ENCODE results near the gene SLC22A7.

Gene SLC22A7

DNA sequence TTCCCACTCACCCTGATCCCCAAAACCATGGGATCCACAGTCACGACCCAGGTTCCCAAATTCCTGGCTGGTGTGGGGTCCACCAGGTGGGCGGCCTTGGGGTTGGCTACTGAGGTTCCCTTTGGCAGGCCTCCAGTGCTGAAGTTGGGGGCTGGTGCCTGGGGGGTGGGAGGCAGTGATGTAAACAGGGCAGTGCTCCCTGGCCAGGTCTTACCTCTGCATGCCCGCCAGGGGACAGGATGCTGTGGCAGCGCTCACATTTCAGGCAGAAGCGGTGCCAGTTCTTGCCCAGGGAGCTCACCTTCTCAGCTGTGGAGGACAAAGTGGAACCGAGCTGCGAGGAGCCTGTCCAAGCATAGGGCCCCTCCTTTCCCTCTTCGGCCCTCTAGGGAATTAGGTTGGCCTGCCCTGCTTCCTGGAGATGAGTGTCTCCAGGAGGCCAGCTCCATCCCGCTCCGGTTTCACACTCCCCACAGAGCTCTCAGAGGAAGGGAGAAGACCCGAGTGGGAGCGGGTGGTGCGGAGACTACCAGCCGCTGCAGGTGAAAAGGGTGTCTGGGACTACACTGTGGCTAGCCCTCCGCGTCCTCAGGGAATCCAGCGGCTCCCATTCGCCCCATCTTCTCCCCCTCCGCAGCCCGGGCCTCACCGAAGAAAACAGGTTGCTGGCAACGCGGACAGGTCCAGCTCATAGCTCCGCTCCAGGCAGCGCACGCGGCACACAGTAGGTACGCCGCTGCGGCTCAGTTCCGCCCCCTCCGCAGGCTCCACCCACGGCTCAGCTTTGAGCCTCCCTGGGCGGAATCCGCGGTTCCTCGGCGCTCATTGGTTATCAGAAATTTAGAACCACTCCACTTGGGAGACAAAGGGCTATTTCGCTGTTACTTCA is 10.3 kb downstream of the SLC22A7 start, which contains the start of gene CRIP3 (continued):
- TF ChIP-seq ZNF423 (tag by site-specific recombination; IDR thresholded peaks at IDR 0.05) (peak; percentile 40; the same call in 1 of the 2 replicates), ZBTB44 (tag by site-specific recombination; IDR thresholded peaks at IDR 0.05) (no peak)
- TF ChIP-seq, protein P1, sequence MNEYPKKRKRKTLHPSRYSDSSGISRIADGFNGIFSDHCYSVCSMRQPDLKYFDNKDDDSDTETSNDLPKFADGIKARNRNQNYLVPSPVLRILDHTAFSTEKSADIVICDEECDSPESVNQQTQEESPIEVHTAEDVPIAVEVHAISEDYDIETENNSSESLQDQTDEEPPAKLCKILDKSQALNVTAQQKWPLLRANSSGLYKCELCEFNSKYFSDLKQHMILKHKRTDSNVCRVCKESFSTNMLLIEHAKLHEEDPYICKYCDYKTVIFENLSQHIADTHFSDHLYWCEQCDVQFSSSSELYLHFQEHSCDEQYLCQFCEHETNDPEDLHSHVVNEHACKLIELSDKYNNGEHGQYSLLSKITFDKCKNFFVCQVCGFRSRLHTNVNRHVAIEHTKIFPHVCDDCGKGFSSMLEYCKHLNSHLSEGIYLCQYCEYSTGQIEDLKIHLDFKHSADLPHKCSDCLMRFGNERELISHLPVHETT (tag by site-specific recombination; IDR thresholded peaks at IDR 0.05), result peak; percentile 55; the same call in 1 of the 2 replicates

GRCh38 chr6:43308990-43309477 is 11.0 kb downstream of the SLC22A7 start:
- H3K9me3 ChIP-seq (ENCODE audit: control insufficient read depth, insufficient read depth, low read depth, low read length), result no peaks in the 10 kb centered on the region
- POLR2A ChIA-PET, result interaction anchor here (1.1 to 1.7 kb wide), 3 partner anchors 10 to 62 kb away, joined by 3 to 5 read pairs (median 3); partner anchors contain the start of gene ZNF318
- H3K4me3 ChIP-seq (ENCODE audit: low read depth, low read length), result no peak overlapping the region
- CTCF ChIA-PET, result interaction anchor here (0.5 to 1.3 kb wide), 5 partner anchors 13 to 234 kb away, joined by 3 to 5 read pairs (median 3); partner anchors contain the start of gene DNPH1
- H3K36me3 ChIP-seq (ENCODE audit: control insufficient read depth in 2 of 2, insufficient read depth in 1 of 2, low read length in 2 of 2), result no peaks in the 10 kb centered on the region
- no peak overlapping the region for H3K27ac ChIP-seq (ENCODE audit: extremely low read depth, low read depth, low read length)
- no peaks in the 10 kb centered on the region for H3K4me1 ChIP-seq (ENCODE audit: control insufficient read depth, insufficient read depth, low read length)
- TF ChIP-seq ZNF37A (tag by site-specific recombination; IDR thresholded peaks at IDR 0.05) (no peak), TRIM28 (IDR thresholded peaks at IDR 0.05; ENCODE audit: borderline replicate concordance, low read length) (no peak), ZNF548 (tag by site-specific recombination; IDR thresholded peaks at IDR 0.05) (no peak), HOXC10 (CRISPR knock-in tag; IDR thresholded peaks at IDR 0.05) (no peak), ZNF514 (tag by site-specific recombination; IDR thresholded peaks at IDR 0.05) (no peak), ZNF24 (tag by site-specific recombination; IDR thresholded peaks at IDR 0.05) (no peak), GLIS1 (tag by site-specific recombination; IDR thresholded peaks at IDR 0.05) (peak; percentile 6; the same call in 1 of the 2 replicates), ZNF433 (tag by site-specific recombination; IDR thresholded peaks at IDR 0.05; ENCODE audit: low read depth) (no peak), ZNF610 (tag by site-specific recombination; IDR thresholded peaks at IDR 0.05; ENCODE audit: borderline replicate concordance) (no peak), ZNF624 (tag by site-specific recombination; IDR thresholded peaks at IDR 0.05) (no peak), SP7 (tag by site-specific recombination; IDR thresholded peaks at IDR 0.05) (no peak), ZFP37 (tag by site-specific recombination; IDR thresholded peaks at IDR 0.05) (no peak), ZNF2 (tag by site-specific recombination; IDR thresholded peaks at IDR 0.05) (no peak), ZNF747 (tag by site-specific recombination; IDR thresholded peaks at IDR 0.05) (no peak), ZNF623 (tag by site-specific recombination; IDR thresholded peaks at IDR 0.05) (0 out of 2 replicates have a peak, but pooled peaks have one; percentile 9), ZBTB1 (tag by site-specific recombination; IDR thresholded peaks at IDR 0.05) (no peak), ZNF335 (tag by site-specific recombination; conservative IDR thresholded peaks at IDR 0.05) (peak; percentile 81), ZNF670 (tag by site-specific recombination; IDR thresholded peaks at IDR 0.05; ENCODE audit: low read depth) (no peak), ZNF837 (tag by site-specific recombination; IDR thresholded peaks at IDR 0.05) (no peak), SALL2 (tag by site-specific recombination; IDR thresholded peaks at IDR 0.05; ENCODE audit: borderline replicate concordance) (no peak)
- TF ChIP-seq, protein P2, sequence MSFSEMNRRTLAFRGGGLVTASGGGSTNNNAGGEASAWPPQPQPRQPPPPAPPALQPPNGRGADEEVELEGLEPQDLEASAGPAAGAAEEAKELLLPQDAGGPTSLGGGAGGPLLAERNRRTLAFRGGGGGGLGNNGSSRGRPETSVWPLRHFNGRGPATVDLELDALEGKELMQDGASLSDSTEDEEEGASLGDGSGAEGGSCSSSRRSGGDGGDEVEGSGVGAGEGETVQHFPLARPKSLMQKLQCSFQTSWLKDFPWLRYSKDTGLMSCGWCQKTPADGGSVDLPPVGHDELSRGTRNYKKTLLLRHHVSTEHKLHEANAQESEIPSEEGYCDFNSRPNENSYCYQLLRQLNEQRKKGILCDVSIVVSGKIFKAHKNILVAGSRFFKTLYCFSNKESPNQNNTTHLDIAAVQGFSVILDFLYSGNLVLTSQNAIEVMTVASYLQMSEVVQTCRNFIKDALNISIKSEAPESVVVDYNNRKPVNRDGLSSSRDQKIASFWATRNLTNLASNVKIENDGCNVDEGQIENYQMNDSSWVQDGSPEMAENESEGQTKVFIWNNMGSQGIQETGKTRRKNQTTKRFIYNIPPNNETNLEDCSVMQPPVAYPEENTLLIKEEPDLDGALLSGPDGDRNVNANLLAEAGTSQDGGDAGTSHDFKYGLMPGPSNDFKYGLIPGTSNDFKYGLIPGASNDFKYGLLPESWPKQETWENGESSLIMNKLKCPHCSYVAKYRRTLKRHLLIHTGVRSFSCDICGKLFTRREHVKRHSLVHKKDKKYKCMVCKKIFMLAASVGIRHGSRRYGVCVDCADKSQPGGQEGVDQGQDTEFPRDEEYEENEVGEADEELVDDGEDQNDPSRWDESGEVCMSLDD (tag by site-specific recombination; IDR thresholded peaks at IDR 0.05), result no peak
- TF ChIP-seq, protein P3, sequence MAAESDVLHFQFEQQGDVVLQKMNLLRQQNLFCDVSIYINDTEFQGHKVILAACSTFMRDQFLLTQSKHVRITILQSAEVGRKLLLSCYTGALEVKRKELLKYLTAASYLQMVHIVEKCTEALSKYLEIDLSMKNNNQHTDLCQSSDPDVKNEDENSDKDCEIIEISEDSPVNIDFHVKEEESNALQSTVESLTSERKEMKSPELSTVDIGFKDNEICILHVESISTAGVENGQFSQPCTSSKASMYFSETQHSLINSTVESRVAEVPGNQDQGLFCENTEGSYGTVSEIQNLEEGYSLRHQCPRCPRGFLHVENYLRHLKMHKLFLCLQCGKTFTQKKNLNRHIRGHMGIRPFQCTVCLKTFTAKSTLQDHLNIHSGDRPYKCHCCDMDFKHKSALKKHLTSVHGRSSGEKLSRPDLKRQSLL (tag by site-specific recombination; IDR thresholded peaks at IDR 0.05), result no peak

Data from HEK293 (cell line).